Measurements from ENCODE around the gene GMFB.

GMFB gene

GRCh38 chr14:54472315-54472714 lies 16.5 kb downstream of the GMFB start:
- Histone ChIP-seq H3K36me3 (ENCODE audit: low read depth) (peaks cover 44% of the 10 kb centered on the region), H3K4me1 (ENCODE audit: insufficient read depth, poor library complexity, severe bottlenecking) (no peaks in the 10 kb centered on the region), H3K4me3 (ENCODE audit: severe bottlenecking) (no peak overlapping the region), H3K27me3 (ENCODE audit: insufficient read depth, poor library complexity, severe bottlenecking) (no peaks in the 10 kb centered on the region), H3K27ac (ENCODE audit: poor library complexity, severe bottlenecking) (no peak overlapping the region), H3K9me3 (ENCODE audit: severe bottlenecking) (no peaks in the 10 kb centered on the region)
- no peak for TF ChIP-seq CTCF (IDR thresholded peaks at IDR 0.05; ENCODE audit: poor library complexity, severe bottlenecking)
- ATAC-seq (ENCODE audit: low read depth) (no peak), DNase-seq (ENCODE audit: low spot score) (no peak)

- H3K36me3 ChIP-seq (ENCODE audit: low read depth): peaks cover 38% of the 10 kb centered on the region
- no peak overlapping the region for H3K27ac ChIP-seq (ENCODE audit: poor library complexity, severe bottlenecking)
- H3K4me3 ChIP-seq (ENCODE audit: severe bottlenecking): no peak overlapping the region
- H3K4me1 ChIP-seq (ENCODE audit: insufficient read depth, poor library complexity, severe bottlenecking): no peaks in the 10 kb centered on the region
- H3K9me3 ChIP-seq (ENCODE audit: severe bottlenecking): no peaks in the 10 kb centered on the region
- DNase-seq (ENCODE audit: low spot score): no peak
- no peak for TF ChIP-seq CTCF (IDR thresholded peaks at IDR 0.05; ENCODE audit: poor library complexity, severe bottlenecking)
- no peaks in the 10 kb centered on the region for H3K27me3 ChIP-seq (ENCODE audit: insufficient read depth, poor library complexity, severe bottlenecking)
- no peak for ATAC-seq (ENCODE audit: low read depth)
Measured at GRCh38 chr14:54471641-54472040, 17.1 kb downstream of the GMFB start.

- no peak for DNase-seq (ENCODE audit: low spot score)
- no peaks in the 10 kb centered on the region for H3K27me3 ChIP-seq (ENCODE audit: insufficient read depth, poor library complexity, severe bottlenecking)
- H3K27ac ChIP-seq (ENCODE audit: poor library complexity, severe bottlenecking): no peak overlapping the region
- no peak for TF ChIP-seq CTCF (IDR thresholded peaks at IDR 0.05; ENCODE audit: poor library complexity, severe bottlenecking)
- no peak; the same call in 2 of the 3 replicates for ATAC-seq (ENCODE audit: low read depth)
- H3K9me3 ChIP-seq (ENCODE audit: severe bottlenecking): no peaks in the 10 kb centered on the region
- peaks cover 31% of the 10 kb centered on the region for H3K36me3 ChIP-seq (ENCODE audit: low read depth)
- no peak overlapping the region for H3K4me3 ChIP-seq (ENCODE audit: severe bottlenecking)
- no peaks in the 10 kb centered on the region for H3K4me1 ChIP-seq (ENCODE audit: insufficient read depth, poor library complexity, severe bottlenecking)
Measured at GRCh38 chr14:54470701-54471100, 18.1 kb downstream of the GMFB start.

GRCh38 chr14:54467280-54467679 lies 21.5 kb downstream of the GMFB start:
- H3K27me3 ChIP-seq (ENCODE audit: insufficient read depth, poor library complexity, severe bottlenecking): no peaks in the 10 kb centered on the region
- TF ChIP-seq CTCF (IDR thresholded peaks at IDR 0.05; ENCODE audit: poor library complexity, severe bottlenecking): no peak
- no peaks in the 10 kb centered on the region for H3K9me3 ChIP-seq (ENCODE audit: severe bottlenecking)
- DNase-seq (ENCODE audit: low spot score): no peak
- H3K4me1 ChIP-seq (ENCODE audit: insufficient read depth, poor library complexity, severe bottlenecking): peaks cover 4% of the 10 kb centered on the region
- H3K4me3 ChIP-seq (ENCODE audit: severe bottlenecking): no peak overlapping the region
- H3K27ac ChIP-seq (ENCODE audit: poor library complexity, severe bottlenecking): no peak overlapping the region
- no peak for ATAC-seq (ENCODE audit: low read depth)
- H3K36me3 ChIP-seq (ENCODE audit: low read depth): 0 out of 2 replicates have a peak, but pooled peaks cover 3% of the 10 kb centered on the region

GRCh38 chr14:54465654-54466053 lies 23.1 kb downstream of the GMFB start:
- Histone ChIP-seq H3K9me3 (ENCODE audit: severe bottlenecking) (no peaks in the 10 kb centered on the region), H3K4me1 (ENCODE audit: insufficient read depth, poor library complexity, severe bottlenecking) (peaks cover 13% of the 10 kb centered on the region), H3K4me3 (ENCODE audit: severe bottlenecking) (no peak overlapping the region), H3K27me3 (ENCODE audit: insufficient read depth, poor library complexity, severe bottlenecking) (no peaks in the 10 kb centered on the region), H3K36me3 (ENCODE audit: low read depth) (0 out of 2 replicates have a peak, but pooled peaks cover 3% of the 10 kb centered on the region), H3K27ac (ENCODE audit: poor library complexity, severe bottlenecking) (no peak overlapping the region)
- DNase-seq (ENCODE audit: low spot score): no peak
- ATAC-seq (ENCODE audit: low read depth): no peak
- no peak for TF ChIP-seq CTCF (IDR thresholded peaks at IDR 0.05; ENCODE audit: poor library complexity, severe bottlenecking)
